Retinal pigment epithelial cell (primary cell): ENCODE results near the gene LATS2.

ENCODE experiments used
- DNase-seq: peaks from one replicate; pipeline ENCODE4 v3.0.0-alpha.2; 2010; ENCODE audit warnings: low read depth
- H3K4me3 ChIP-seq: 2 replicates; pipeline ENCODE4 v1.5.1; 2011; ENCODE audit warnings: mild to moderate bottlenecking, low read length, control low read depth, moderate library complexity
- CTCF ChIP-seq: conservative IDR thresholded peaks from 2 replicates; pipeline ENCODE4 v1.5.1; 2011; ENCODE audit warnings: low read depth, low read length, control low read depth, inconsistent platforms

LATS2 gene

GRCh38 chr13:21079761-21080592, 18.6 kb upstream of the LATS2 start:
- DNase-seq: peak; percentile 87
- H3K4me3 ChIP-seq: peak overlapping the region; percentile 11

GRCh38 chr13:21079221-21079620, 17.8 kb upstream of the LATS2 start:
- TF ChIP-seq CTCF: no peak
- no peak for DNase-seq
- H3K4me3 ChIP-seq: no peak overlapping the region

More at GRCh38 chr13:21079761-21080592, 18.6 kb upstream of the LATS2 start:
- TF ChIP-seq CTCF: no peak

DNA sequence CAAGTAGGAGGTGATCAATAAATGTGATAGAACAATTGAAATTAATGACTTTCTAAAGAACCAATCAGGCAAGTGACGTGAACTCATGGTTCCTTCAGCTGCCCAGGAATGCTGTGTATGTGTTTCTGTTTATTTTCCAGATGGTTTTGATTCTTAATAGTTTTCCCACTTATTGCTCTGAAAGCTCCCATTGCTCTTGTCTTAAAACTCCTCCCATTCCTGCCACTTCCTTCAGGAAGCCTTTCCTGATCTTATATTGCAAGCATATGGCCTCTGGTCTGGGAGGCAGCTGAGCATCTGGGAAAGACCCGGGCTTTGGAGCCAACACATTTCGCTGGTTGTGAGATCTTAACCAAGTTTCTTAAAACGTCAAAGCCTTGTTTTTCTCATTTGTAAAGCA, 17.1 kb upstream of the LATS2 start:
- H3K4me3 ChIP-seq: no peak overlapping the region
- no peak for DNase-seq
- no peak for TF ChIP-seq CTCF

GRCh38 chr13:21077788-21078353, 16.5 kb upstream of the LATS2 start:
- DNase-seq: no peak
- no peak overlapping the region for H3K4me3 ChIP-seq
- no peak for TF ChIP-seq CTCF

- DNase-seq: no peak
- TF ChIP-seq CTCF: no peak
- H3K4me3 ChIP-seq: no peak overlapping the region
These were observed 15.8 kb upstream of the LATS2 start for GRCh38 chr13:21077076-21077787.

- TF ChIP-seq CTCF: no peak
- no peak for DNase-seq
- peak overlapping the region; percentile 15 for H3K4me3 ChIP-seq
These were observed 14.9 kb upstream of the LATS2 start for GRCh38 chr13:21076253-21076652.
